Keratinocyte (primary cell): ENCODE results near the gene NDUFAF8. TPM values are rescaled to one million over a fixed set of nuclear protein-coding genes. Genes with fewer than 3 reads are reported as not detected.

Source experiments
- DNase-seq: peaks from one replicate; pipeline ENCODE4 v3.0.0-alpha.2; 2011; ENCODE audit warnings: low read depth, missing footprints, low spot score
- FAIRE-seq: peaks from 2 replicates; lab custom pipeline; 2011; peaks lifted over from hg19 to GRCh38; lab: Jason Lieb, UNC
- H2AFZ ChIP-seq: 2 replicates; pipeline ENCODE4 v1.6.0; 2012; ENCODE audit warnings: low read length, control low read depth, inconsistent platforms; ENCODE audit not compliant: control insufficient read depth
- H3K27ac ChIP-seq: 2 replicates; pipeline ENCODE4 v1.5.1; 2011; ENCODE audit warnings: low read length; ENCODE audit not compliant: control insufficient read depth, insufficient read depth
- H3K27me3 ChIP-seq: 3 replicates; pipeline ENCODE4 v1.6.0; 2011; ENCODE audit warnings: low read length; ENCODE audit not compliant: control insufficient read depth, insufficient read depth; ENCODE audit errors: extremely low read depth
- H3K36me3 ChIP-seq, 2 experiments: 2 replicates in 1 of 2; 3 replicates in 1 of 2; pipeline ENCODE4 v1.5.1; 2011; ENCODE audit warnings: low read length in 2 of 2, mild to moderate bottlenecking in 1 of 2; ENCODE audit not compliant: control insufficient read depth in 2 of 2, insufficient read depth in 2 of 2; ENCODE audit errors: extremely low read depth in 1 of 2
- H3K4me1 ChIP-seq: 3 replicates; pipeline ENCODE4 v1.5.1; 2011; ENCODE audit warnings: low read length; ENCODE audit not compliant: control insufficient read depth, insufficient read depth; ENCODE audit errors: extremely low read depth
- H3K4me2 ChIP-seq: 3 replicates; pipeline ENCODE4 v1.6.0; 2011; ENCODE audit warnings: low read depth, low read length; ENCODE audit not compliant: control insufficient read depth, insufficient read depth; ENCODE audit errors: extremely low read depth
- H3K4me3 ChIP-seq, 3 experiments: fragments of 200-600 bp in 1 of 3; sonication (generic) in 1 of 3; 2 replicates in 2 of 3; 3 replicates in 1 of 3; pipeline ENCODE4 v1.5.1; 2011 to 2016; ENCODE audit warnings: low read length in 3 of 3, mild to moderate bottlenecking in 3 of 3, control low read depth in 2 of 3, inconsistent platforms in 1 of 3, low read depth in 1 of 3, mixed read lengths in 1 of 3, mixed run types in 1 of 3, moderate library complexity in 1 of 3; ENCODE audit not compliant: control insufficient read depth in 2 of 3, insufficient read depth in 2 of 3; ENCODE audit errors: extremely low read depth in 1 of 3
- H3K79me2 ChIP-seq: 2 replicates; pipeline ENCODE4 v1.6.0; 2012; ENCODE audit warnings: low read length; ENCODE audit not compliant: control insufficient read depth, insufficient read depth
- H3K9ac ChIP-seq: 3 replicates; pipeline ENCODE4 v1.6.0; 2011; ENCODE audit warnings: low read length; ENCODE audit not compliant: control insufficient read depth, insufficient read depth; ENCODE audit errors: extremely low read depth
- H3K9me1 ChIP-seq: 3 replicates; pipeline ENCODE4 v1.6.0; 2011; ENCODE audit warnings: low read length; ENCODE audit not compliant: control insufficient read depth, insufficient read depth; ENCODE audit errors: extremely low read depth
- H3K9me3 ChIP-seq: 2 replicates; pipeline ENCODE4 v1.5.1; 2012; ENCODE audit warnings: low read depth, low read length; ENCODE audit not compliant: control insufficient read depth
- H4K20me1 ChIP-seq: 3 replicates; pipeline ENCODE4 v1.6.0; 2011; ENCODE audit warnings: low read length; ENCODE audit not compliant: control insufficient read depth, insufficient read depth; ENCODE audit errors: extremely low read depth
- CTCF ChIP-seq, 3 experiments: IDR thresholded peaks in 1 of 3; conservative IDR thresholded peaks in 1 of 3; optimal IDR thresholded peaks in 1 of 3; 2 replicates in 2 of 3; 3 replicates in 1 of 3; pipeline versions ENCODE3 to v1.5.1; 2011; ENCODE audit warnings: low read length in 3 of 3, mild to moderate bottlenecking in 3 of 3, moderate library complexity in 2 of 3, control low read depth in 1 of 3, inconsistent platforms in 1 of 3; ENCODE audit not compliant: insufficient read depth in 2 of 3; ENCODE audit errors: extremely low read depth in 1 of 3
- EZH2 ChIP-seq: IDR thresholded peaks from one replicate; pipeline ENCODE4 v1.6.1; 2012; ENCODE audit warnings: inconsistent platforms, mild to moderate bottlenecking, low read length, moderate library complexity
- dilution Hi-C: fragments of 300-500 bp; cut with MboI; formaldehyde crosslinking; loops from one replicate; pipeline ENCODE4 v1.7.0; 2020; ENCODE audit warnings: low sequenced_read_pairs; ENCODE audit not compliant: extremely low pct_ligation_motif_present
- polyA plus RNA-seq, 5 experiments: library from polyadenylated mRNA; depleted of rRNA in 3 of 5; stranded (reverse) in 3 of 5; stranded (forward) in 1 of 5; unstranded in 1 of 5; fragments of >200 nt; gene quantifications; 1 replicate in 1 of 5; 2 replicates in 3 of 5; 3 replicates in 1 of 5; pipeline versions ENCODE4 v1.2.1 to v1.2.3, GENCODE V29; 2011 to 2012; ENCODE audit warnings: missing spikeins in 2 of 5, low read depth in 1 of 5, low replicate concordance in 1 of 5

Gene NDUFAF8
- polyA plus RNA-seq, 1 donor (not counting 4 experiments of a cell fraction or from before 2014, with no cell fraction given), result 171 TPM

GRCh38 chr17:81208651-81209050, 30.5 kb upstream of the NDUFAF8 start:
- dilution Hi-C loops, result no loop called here
- no peak overlapping the region for H3K27ac ChIP-seq
- H3K9me1 ChIP-seq, result no peaks in the 10 kb centered on the region
- H3K9ac ChIP-seq, result no peak overlapping the region
- TF ChIP-seq EZH2 (no peak), CTCF (optimal IDR thresholded peaks at IDR 0.05 in 1 of 3, IDR thresholded peaks at IDR 0.05 in 1 of 3, conservative IDR thresholded peaks at IDR 0.05 in 1 of 3; ENCODE audit: extremely low read depth in 1 of 3, insufficient read depth in 2 of 3, low read length in 3 of 3) (no peak)
- no peaks in the 10 kb centered on the region for H3K79me2 ChIP-seq
- no peak overlapping the region for H3K4me3 ChIP-seq
- no peak overlapping the region for H3K4me2 ChIP-seq
- no peaks in the 10 kb centered on the region for H3K9me3 ChIP-seq
- DNase-seq, result no peak
- no peaks in the 10 kb centered on the region for H3K27me3 ChIP-seq
- no peak for FAIRE-seq
- peaks cover 0 to 5% of the 10 kb centered on the region in 2 experiments for H3K36me3 ChIP-seq
- no peak overlapping the region for H2AFZ ChIP-seq
- no peaks in the 10 kb centered on the region for H4K20me1 ChIP-seq
- no peaks in the 10 kb centered on the region for H3K4me1 ChIP-seq

- H3K4me1 ChIP-seq, result no peaks in the 10 kb centered on the region
- dilution Hi-C loops, result no loop called here
- DNase-seq (no peak), FAIRE-seq (no peak)
- peaks cover 0 to 5% of the 10 kb centered on the region in 2 experiments for H3K36me3 ChIP-seq
- H4K20me1 ChIP-seq, result no peaks in the 10 kb centered on the region
- no peak overlapping the region for H3K9ac ChIP-seq
- no peaks in the 10 kb centered on the region for H3K9me3 ChIP-seq
- no peaks in the 10 kb centered on the region for H3K79me2 ChIP-seq
- H3K9me1 ChIP-seq, result no peaks in the 10 kb centered on the region
- no peak overlapping the region for H3K4me2 ChIP-seq
- no peak for TF ChIP-seq EZH2
- no peak for TF ChIP-seq CTCF (optimal IDR thresholded peaks at IDR 0.05 in 1 of 3, IDR thresholded peaks at IDR 0.05 in 1 of 3, conservative IDR thresholded peaks at IDR 0.05 in 1 of 3; ENCODE audit: extremely low read depth in 1 of 3, insufficient read depth in 2 of 3, low read length in 3 of 3)
- no peaks in the 10 kb centered on the region for H3K27me3 ChIP-seq
- no peak overlapping the region for H3K4me3 ChIP-seq
- no peak overlapping the region for H3K27ac ChIP-seq
- no peak overlapping the region for H2AFZ ChIP-seq
Observed at GRCh38 chr17:81209141-81209540, 30.0 kb upstream of the NDUFAF8 start.
